Heart right ventricle (tissue), 16 donors: ENCODE results near the gene OR4C46. TPM values are rescaled to one million over a fixed set of nuclear protein-coding genes. Genes with fewer than 3 reads are reported as not detected.
"Not testable (repeated sequence)": the region's sequence is repeated elsewhere in the genome, so short reads cannot be mapped to it uniquely, and the experiment has no call there.

Experiments
- ATAC-seq, 8 donors: fragments of 200-7000 bp; cut with Tn5 transposase; one replicate each; pipeline ENCODE4 v1.9.1; 2020; ENCODE audit warnings: mild to moderate bottlenecking in 8 of 8, moderate library complexity in 8 of 8, moderate number of reproducible peaks in 1 of 8
- DNase-seq, 2 donors: peaks; one replicate each; pipeline ENCODE4 v3.0.0-alpha.2; 2020
- H3K27ac ChIP-seq, 10 donors: fragments of 200-600 bp; sonication (generic) in 2 of 10; one replicate each; pipeline versions ENCODE4 v1.5.0 to v1.8.0; 2020 to 2022; ENCODE audit warnings: mild to moderate bottlenecking in 3 of 10
- H3K27me3 ChIP-seq, 7 donors: fragments of 200-600 bp; one replicate each; pipeline ENCODE4 v1.8.0; 2021 to 2022; ENCODE audit warnings: mild to moderate bottlenecking in 2 of 7
- H3K36me3 ChIP-seq, 9 donors: fragments of 200-600 bp; sonication (generic) in 1 of 9; one replicate each; pipeline versions ENCODE4 v1.5.0 to v1.8.0; 2020 to 2022; ENCODE audit warnings: mild to moderate bottlenecking in 2 of 9
- H3K4me1 ChIP-seq, 9 donors: fragments of 200-600 bp; sonication (generic) in 1 of 9; one replicate each; pipeline versions ENCODE4 v1.5.0 to v1.8.0; 2020 to 2022; ENCODE audit warnings: mild to moderate bottlenecking in 4 of 9
- H3K4me3 ChIP-seq, 10 donors: fragments of 200-600 bp; sonication (generic) in 2 of 10; one replicate each; pipeline versions ENCODE4 v1.5.0 to v1.8.0; 2020 to 2022; ENCODE audit warnings: mild to moderate bottlenecking in 7 of 10, moderate library complexity in 2 of 10
- H3K9me3 ChIP-seq, 11 donors: fragments of 200-600 bp in 10 of 11; sonication (generic) in 2 of 11; one replicate each; pipeline versions ENCODE4 v1.5.0 to v1.8.0; 2013 to 2022; ENCODE audit warnings: mild to moderate bottlenecking in 2 of 11, control low read depth in 1 of 11, moderate library complexity in 1 of 11
- WGBS, 2 donors: extraction: QIAGEN DNeasy Blood & Tissue Kit; methylation state at CpG; one replicate each; pipeline ENCODE4 v1.1.7; 2013; ENCODE audit warnings: inconsistent platforms in 1 of 2; 5-methylcytosine and 5-hydroxymethylcytosine counted together
- intact Hi-C, 10 donors: fragments of 100-400 bp; cut with DNase I; formaldehyde crosslinking; loops; one replicate each; pipeline versions ENCODE4 v1.11.1 to v1.14.2; 2022
- long read RNA-seq, 3 donors: library from polyadenylated mRNA; unstranded; transcript quantifications; one replicate each; pipeline ENCODE4 v2.0.0, GENCODE V29; 2020 to 2021
- polyA plus RNA-seq, 2 donors: library from polyadenylated mRNA; stranded (reverse); fragments of 200-250 nt; gene quantifications; one replicate each; pipeline ENCODE4 v1.2.3, GENCODE V29; 2013
- total RNA-seq, 10 donors: library from RNA; stranded (reverse); fragmentation: NEBNext Ultra II Directional in 3 of 10; extraction: Animal tissue kit (Norgen Biotek cat#: 25700) in 3 of 10; gene quantifications; one replicate each; pipeline versions ENCODE4 v1.2.1 to v1.2.4, GENCODE V29; 2021 to 2023
- TF ChIP-seq, protein P1 (sequence below), 9 donors: fragments of 200-600 bp; sonication (generic) in 2 of 9; IDR thresholded peaks; one replicate each; pipeline versions ENCODE4 v1.5.0 to v1.8.0; 2021 to 2022; ENCODE audit warnings: antibody characterized with exemption in 9 of 9, mild to moderate bottlenecking in 5 of 9, moderate library complexity in 1 of 9
- donor health status: Arrhythmogenic right ventricular cardiomyopathy.
- donor health status: ischemic (EF 13 %, LVEDD 7.1; RV severe dilation, severe dysfunction).
- donor health status: healthy with polysubstance abuse.
- donor health status: DM: no; HTN: yes; CAD: no.
- donor health status: DM: no; HTN: no; CAD: no.
- donor health status: ischemic (EF 25% LVEDD 6.9; RV normal size, moderate dysfunction).
- donor health status: ischemic (EF 25% LVEDD 5.7; RV mildly dilated, moderate dysfunction).
- donor health status: healthy.
- donor health status: DM: yes; HTN: yes; CAD: no.
- donor health status: Ischemic cardiomyopathy.
- donor health status: ischemic (EF 35%, LVEDD 5.7; RV mildly dilated, moderate dysfunction).
- donor health status: nonischemic (EF 11% LVEDD 7.7; RV severe dilation, severe dysfunction).
- donor health status: DM: yes; HTN: yes; CAD: no.
- donor health status: PGD.
- donor health status: ischemic (EF 29% LVEDD 5.4; RV normal size, mild dysfunction).
- donor health status: nonischemic (EF 23%, LVEDD 6.1; RV moderate dilation, normal function).

The OR4C46 gene
- total RNA-seq, result not detected
- polyA plus RNA-seq, result not detected
- long read RNA-seq, donor 1, result 0 reads
- long read RNA-seq, donor 2, result 0 reads
- long read RNA-seq, donor 3, result 0 reads

- H3K27ac ChIP-seq, result no peak within 1 kb of the TSS
- H3K36me3 ChIP-seq, result no peaks in the 10 kb centered on the region
- 30 to 42% methylated on average over 1 of the region's 1 CpG for WGBS, 2 donors
- ATAC-seq (no peak), DNase-seq (no peak)
- TF ChIP-seq, protein P1, sequence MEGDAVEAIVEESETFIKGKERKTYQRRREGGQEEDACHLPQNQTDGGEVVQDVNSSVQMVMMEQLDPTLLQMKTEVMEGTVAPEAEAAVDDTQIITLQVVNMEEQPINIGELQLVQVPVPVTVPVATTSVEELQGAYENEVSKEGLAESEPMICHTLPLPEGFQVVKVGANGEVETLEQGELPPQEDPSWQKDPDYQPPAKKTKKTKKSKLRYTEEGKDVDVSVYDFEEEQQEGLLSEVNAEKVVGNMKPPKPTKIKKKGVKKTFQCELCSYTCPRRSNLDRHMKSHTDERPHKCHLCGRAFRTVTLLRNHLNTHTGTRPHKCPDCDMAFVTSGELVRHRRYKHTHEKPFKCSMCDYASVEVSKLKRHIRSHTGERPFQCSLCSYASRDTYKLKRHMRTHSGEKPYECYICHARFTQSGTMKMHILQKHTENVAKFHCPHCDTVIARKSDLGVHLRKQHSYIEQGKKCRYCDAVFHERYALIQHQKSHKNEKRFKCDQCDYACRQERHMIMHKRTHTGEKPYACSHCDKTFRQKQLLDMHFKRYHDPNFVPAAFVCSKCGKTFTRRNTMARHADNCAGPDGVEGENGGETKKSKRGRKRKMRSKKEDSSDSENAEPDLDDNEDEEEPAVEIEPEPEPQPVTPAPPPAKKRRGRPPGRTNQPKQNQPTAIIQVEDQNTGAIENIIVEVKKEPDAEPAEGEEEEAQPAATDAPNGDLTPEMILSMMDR (IDR thresholded peaks at IDR 0.05), result no peak
- intact Hi-C loops, result no loop called here
- no peaks in the 10 kb centered on the region for H3K4me1 ChIP-seq
- no peak within 1 kb of the TSS for H3K4me3 ChIP-seq
- H3K27me3 ChIP-seq, result no peaks in the 10 kb centered on the region
- peaks cover 0 to 37% (median 0%) of the 10 kb centered on the region in 11 donors for H3K9me3 ChIP-seq
Observed at GRCh38 chr11:54603898-54604297, at the start of gene OR4C46. OR4C46 (minus strand) TSS chr11:54603998; CDS start chr11:54603998, 0 bp downstream.

DNA sequence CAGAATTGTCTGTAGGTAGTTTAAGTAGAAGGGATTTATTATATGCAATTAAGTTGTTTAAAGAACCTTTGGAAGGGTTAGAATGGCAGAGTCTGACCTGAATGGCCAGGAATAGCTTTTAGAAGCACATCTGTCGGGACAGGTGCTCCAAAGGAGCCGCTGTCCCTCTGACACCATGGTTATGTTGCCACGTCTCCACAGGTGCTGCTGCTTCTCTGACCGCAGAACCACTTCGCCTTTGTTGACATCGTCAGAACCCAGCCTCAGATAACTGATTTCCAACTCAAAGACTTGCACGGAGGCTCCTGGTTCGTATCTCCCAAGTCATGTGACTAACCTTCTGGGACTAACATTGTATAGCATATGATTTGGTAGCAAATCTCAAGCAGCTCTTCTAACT, 41.8 kb upstream of the OR4C46 start:
- H3K27ac ChIP-seq, ATAC-seq, H3K36me3 ChIP-seq, H3K4me1 ChIP-seq, H3K4me3 ChIP-seq, DNase-seq, H3K27me3 ChIP-seq: not testable (repeated sequence)
- peaks cover 0 to 72% (median 4%) of the 10 kb centered on the region in 11 donors for H3K9me3 ChIP-seq
- WGBS, 2 donors, result 62 to 65% methylated on average over 8 of the region's 8 CpGs
- intact Hi-C loops, result loop anchor here in 1 of 10 donors (10.0 kb wide), 1 partner anchor 59 kb away; the partner anchor contains the start of gene OR4A5

GRCh38 chr11:54561439-54561838, 42.4 kb downstream of the OR4C46 start:
- H3K9me3 ChIP-seq, result peaks cover 0 to 85% (median 27%) of the 10 kb centered on the region in 11 donors
- 45 to 52% methylated on average over 3 of the region's 3 CpGs for WGBS, 2 donors
- DNase-seq, H3K4me3 ChIP-seq, H3K27ac ChIP-seq, H3K4me1 ChIP-seq, intact Hi-C loops, H3K27me3 ChIP-seq, ATAC-seq, H3K36me3 ChIP-seq: not testable (repeated sequence)

GRCh38 chr11:54558919-54559318, 44.9 kb downstream of the OR4C46 start:
- 61% methylated on average over 3 of the region's 3 CpGs for WGBS, 2 donors
- Histone ChIP-seq H3K36me3 (no peaks in the 10 kb centered on the region), H3K9me3 (peaks cover 0 to 88% (median 27%) of the 10 kb centered on the region in 11 donors), H3K27ac (no peak overlapping the region), H3K4me1 (no peaks in the 10 kb centered on the region), H3K4me3 (no peak overlapping the region), H3K27me3 (no peaks in the 10 kb centered on the region)
- no peak for ATAC-seq
- no peak for DNase-seq
- TF ChIP-seq, protein P1 (IDR thresholded peaks at IDR 0.05), result no peak
- intact Hi-C loops, result no loop called here

DNA sequence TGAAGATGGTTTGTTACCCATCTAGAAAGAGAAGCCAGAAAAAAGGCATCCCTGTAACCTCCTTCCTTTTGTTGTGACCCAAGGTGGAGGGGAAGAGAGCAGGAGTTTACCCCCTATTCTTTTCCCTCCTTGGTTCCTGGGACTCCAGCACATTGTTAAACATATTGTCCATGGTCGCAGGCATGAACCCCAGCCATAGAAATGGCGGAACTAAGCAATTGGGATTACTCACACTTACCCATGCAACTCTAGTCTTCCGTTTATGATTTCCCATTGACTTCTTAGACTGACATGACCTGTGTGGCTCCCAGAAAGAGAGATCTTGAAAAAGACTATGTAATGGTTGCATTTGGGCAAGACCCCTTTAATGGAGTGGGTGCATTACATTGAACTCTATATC, 45.4 kb downstream of the OR4C46 start:
- no peaks in the 10 kb centered on the region for H3K27me3 ChIP-seq
- peaks cover 0 to 88% (median 27%) of the 10 kb centered on the region in 11 donors for H3K9me3 ChIP-seq
- no peak overlapping the region for H3K27ac ChIP-seq
- H3K4me1 ChIP-seq, result no peaks in the 10 kb centered on the region
- DNase-seq (no peak), ATAC-seq (no peak)
- intact Hi-C loops, result no loop called here
- H3K4me3 ChIP-seq, result no peak overlapping the region
- TF ChIP-seq, protein P1 (IDR thresholded peaks at IDR 0.05), result no peak
- no peaks in the 10 kb centered on the region for H3K36me3 ChIP-seq
- WGBS, 2 donors, result 64 to 72% methylated on average over 3 of the region's 3 CpGs

Other genes starting within 250 kb of the OR4C46 start
- gene OR4A5, start 102.8 kb upstream of the OR4C46 start, total RNA-seq, result not detected
- gene OR4A5, start 102.8 kb upstream of the OR4C46 start, polyA plus RNA-seq, result not detected